ENCODE results near the gene AADACL4.

Gene AADACL4

GRCh38 chr1:12604114-12604874 is 39.6 kb upstream of the AADACL4 start (continued):
- TF ChIP-seq AEBP2 (tag by site-specific recombination; IDR thresholded peaks at IDR 0.05; ENCODE audit: borderline replicate concordance) (no peak), KLF7 (tag by site-specific recombination; IDR thresholded peaks at IDR 0.05; ENCODE audit: borderline replicate concordance) (no peak), HIC1 (tag by site-specific recombination; IDR thresholded peaks at IDR 0.05) (peak; percentile 55; the same call in 1 of the 2 replicates), ZNF473 (tag by site-specific recombination; IDR thresholded peaks at IDR 0.05) (no peak), SCRT2 (tag by site-specific recombination; IDR thresholded peaks at IDR 0.05) (no peak), ATF2 (tag by site-specific recombination; IDR thresholded peaks at IDR 0.05; ENCODE audit: low read depth) (no peak), ZNF184 (tag by site-specific recombination; IDR thresholded peaks at IDR 0.05) (0 out of 2 replicates have a peak, but pooled peaks have one; percentile 52), TCF7L2 (IDR thresholded peaks at IDR 0.05; ENCODE audit: borderline replicate concordance, low read depth, low read length) (no peak), ZNF24 (tag by site-specific recombination; IDR thresholded peaks at IDR 0.05) (0 out of 2 replicates have a peak, but pooled peaks have one; percentile 36), ZNF600 (tag by site-specific recombination; IDR thresholded peaks at IDR 0.05) (0 out of 2 replicates have a peak, but pooled peaks have one; percentile 38), ZSCAN23 (tag by site-specific recombination; IDR thresholded peaks at IDR 0.05) (no peak), ZEB2 (tag by site-specific recombination; IDR thresholded peaks at IDR 0.05) (peak; percentile 87), ZFHX2 (tag by site-specific recombination; conservative IDR thresholded peaks at IDR 0.05) (no peak), ZNF19 (tag by site-specific recombination; IDR thresholded peaks at IDR 0.05; ENCODE audit: low read depth) (no peak), BCL11A (tag by site-specific recombination; IDR thresholded peaks at IDR 0.05; ENCODE audit: low read depth) (peak; percentile 81; the same call in 1 of the 2 replicates), ZFP69B (tag by site-specific recombination; IDR thresholded peaks at IDR 0.05) (0 out of 2 replicates have a peak, but pooled peaks have one; percentile 25), ZNF677 (tag by site-specific recombination; IDR thresholded peaks at IDR 0.05) (no peak), ZNF654 (tag by site-specific recombination; IDR thresholded peaks at IDR 0.05; ENCODE audit: low read depth) (no peak), ZNF626 (tag by site-specific recombination; IDR thresholded peaks at IDR 0.05) (no peak), ZBTB26 (tag by site-specific recombination; optimal IDR thresholded peaks at IDR 0.05) (no peak), ZNF488 (tag by site-specific recombination; IDR thresholded peaks at IDR 0.05) (0 out of 2 replicates have a peak, but pooled peaks have one; percentile 16), REST (tag by site-specific recombination; IDR thresholded peaks at IDR 0.05) (no peak), ZNF670 (tag by site-specific recombination; IDR thresholded peaks at IDR 0.05; ENCODE audit: low read depth) (no peak), ZNF211 (tag by site-specific recombination; IDR thresholded peaks at IDR 0.05; ENCODE audit: low read depth) (no peak), ZIC2 (tag by site-specific recombination; IDR thresholded peaks at IDR 0.05) (peak; percentile 33), ZSCAN4 (tag by site-specific recombination; IDR thresholded peaks at IDR 0.05) (no peak), KLF10 (tag by site-specific recombination; IDR thresholded peaks at IDR 0.05) (no peak)
